Measurements from ENCODE around the gene RPL9. TPM values are rescaled to one million over a fixed set of nuclear protein-coding genes. Genes with fewer than 3 reads are reported as not detected.

The RPL9 gene
- total RNA-seq, 4 donors from 2014 or later, result 3,607 to 16,295 (median 4,795) TPM

DNA sequence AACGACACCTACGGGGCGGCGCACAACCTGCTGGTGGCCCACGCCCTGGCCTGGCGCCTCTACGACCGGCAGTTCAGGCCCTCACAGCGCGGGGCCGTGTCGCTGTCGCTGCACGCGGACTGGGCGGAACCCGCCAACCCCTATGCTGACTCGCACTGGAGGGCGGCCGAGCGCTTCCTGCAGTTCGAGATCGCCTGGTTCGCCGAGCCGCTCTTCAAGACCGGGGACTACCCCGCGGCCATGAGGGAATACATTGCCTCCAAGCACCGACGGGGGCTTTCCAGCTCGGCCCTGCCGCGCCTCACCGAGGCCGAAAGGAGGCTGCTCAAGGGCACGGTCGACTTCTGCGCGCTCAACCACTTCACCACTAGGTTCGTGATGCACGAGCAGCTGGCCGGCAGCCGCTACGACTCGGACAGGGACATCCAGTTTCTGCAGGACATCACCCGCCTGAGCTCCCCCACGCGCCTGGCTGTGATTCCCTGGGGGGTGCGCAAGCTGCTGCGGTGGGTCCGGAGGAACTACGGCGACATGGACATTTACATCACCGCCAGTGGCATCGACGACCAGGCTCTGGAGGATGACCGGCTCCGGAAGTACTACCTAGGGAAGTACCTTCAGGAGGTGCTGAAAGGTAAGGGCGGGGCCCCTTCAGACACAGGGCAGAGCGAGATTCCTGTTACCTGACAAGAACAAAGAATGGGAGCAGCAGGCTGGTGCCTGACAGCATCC lies 11.7 kb downstream of the RPL9 start:
- Histone ChIP-seq H3K27ac (no peak overlapping the region), H3K4me1 (peaks cover 0 to 6% of the 10 kb centered on the region in 2 donors), H3K4me3 (peak overlapping the region; percentile 20 to 32), H3K36me3 (no peaks in the 10 kb centered on the region), H3K27me3 (no peaks in the 10 kb centered on the region), H3K9me3 (no peaks in the 10 kb centered on the region)
- no peak for TF ChIP-seq POLR2A (IDR thresholded peaks at IDR 0.05)
- TF ChIP-seq, protein P1, sequence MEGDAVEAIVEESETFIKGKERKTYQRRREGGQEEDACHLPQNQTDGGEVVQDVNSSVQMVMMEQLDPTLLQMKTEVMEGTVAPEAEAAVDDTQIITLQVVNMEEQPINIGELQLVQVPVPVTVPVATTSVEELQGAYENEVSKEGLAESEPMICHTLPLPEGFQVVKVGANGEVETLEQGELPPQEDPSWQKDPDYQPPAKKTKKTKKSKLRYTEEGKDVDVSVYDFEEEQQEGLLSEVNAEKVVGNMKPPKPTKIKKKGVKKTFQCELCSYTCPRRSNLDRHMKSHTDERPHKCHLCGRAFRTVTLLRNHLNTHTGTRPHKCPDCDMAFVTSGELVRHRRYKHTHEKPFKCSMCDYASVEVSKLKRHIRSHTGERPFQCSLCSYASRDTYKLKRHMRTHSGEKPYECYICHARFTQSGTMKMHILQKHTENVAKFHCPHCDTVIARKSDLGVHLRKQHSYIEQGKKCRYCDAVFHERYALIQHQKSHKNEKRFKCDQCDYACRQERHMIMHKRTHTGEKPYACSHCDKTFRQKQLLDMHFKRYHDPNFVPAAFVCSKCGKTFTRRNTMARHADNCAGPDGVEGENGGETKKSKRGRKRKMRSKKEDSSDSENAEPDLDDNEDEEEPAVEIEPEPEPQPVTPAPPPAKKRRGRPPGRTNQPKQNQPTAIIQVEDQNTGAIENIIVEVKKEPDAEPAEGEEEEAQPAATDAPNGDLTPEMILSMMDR (IDR thresholded peaks at IDR 0.05), result peak in 1 of 4 experiments; percentile 5
- peak; percentile 25 to 29 for DNase-seq
- intact Hi-C loops (cut with DNase I; ENCODE audit: low total_unique reads), result no loop called here

DNA sequence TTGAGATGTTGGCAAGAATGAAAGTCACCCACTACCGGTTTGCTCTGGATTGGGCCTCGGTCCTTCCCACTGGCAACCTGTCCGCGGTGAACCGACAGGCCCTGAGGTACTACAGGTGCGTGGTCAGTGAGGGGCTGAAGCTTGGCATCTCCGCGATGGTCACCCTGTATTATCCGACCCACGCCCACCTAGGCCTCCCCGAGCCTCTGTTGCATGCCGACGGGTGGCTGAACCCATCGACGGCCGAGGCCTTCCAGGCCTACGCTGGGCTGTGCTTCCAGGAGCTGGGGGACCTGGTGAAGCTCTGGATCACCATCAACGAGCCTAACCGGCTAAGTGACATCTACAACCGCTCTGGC lies 12.3 kb downstream of the RPL9 start:
- Histone ChIP-seq H3K27me3 (no peaks in the 10 kb centered on the region), H3K36me3 (no peaks in the 10 kb centered on the region), H3K4me1 (peaks cover 0 to 6% of the 10 kb centered on the region in 2 donors), H3K9me3 (no peaks in the 10 kb centered on the region), H3K27ac (no peak overlapping the region), H3K4me3 (peak overlapping the region; percentile 20 to 32)
- no peak for DNase-seq
- TF ChIP-seq, protein P1 (IDR thresholded peaks at IDR 0.05), result no peak
- no peak for TF ChIP-seq POLR2A (IDR thresholded peaks at IDR 0.05)
- intact Hi-C loops (cut with DNase I; ENCODE audit: low total_unique reads), result no loop called here

DNA sequence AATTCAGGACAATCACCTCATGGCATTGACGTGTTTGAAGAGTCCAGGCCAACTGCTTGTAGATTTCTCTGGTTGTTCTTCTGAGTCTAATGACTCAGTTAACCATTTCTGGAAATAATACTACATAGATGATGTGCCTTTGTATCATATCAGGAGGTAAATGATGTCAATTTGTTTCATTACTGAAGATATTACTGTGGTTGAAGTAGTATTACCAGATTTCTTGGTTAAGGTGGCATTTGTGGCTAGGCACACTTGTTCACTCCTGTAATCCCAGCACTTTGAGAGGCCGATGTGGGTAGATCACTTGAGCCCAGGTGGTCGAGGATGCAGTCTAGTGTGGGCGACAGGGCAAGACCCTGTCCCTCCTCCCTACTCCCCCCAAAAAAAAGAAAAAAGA lies 15.7 kb downstream of the RPL9 start:
- H3K27ac ChIP-seq, result no peak overlapping the region
- H3K27me3 ChIP-seq, result no peaks in the 10 kb centered on the region
- TF ChIP-seq, protein P1 (IDR thresholded peaks at IDR 0.05), result no peak
- TF ChIP-seq POLR2A (IDR thresholded peaks at IDR 0.05), result no peak
- intact Hi-C loops (cut with DNase I; ENCODE audit: low total_unique reads), result no loop called here
- H3K4me3 ChIP-seq, result no peak overlapping the region
- no peaks in the 10 kb centered on the region for H3K36me3 ChIP-seq
- no peaks in the 10 kb centered on the region for H3K9me3 ChIP-seq
- peaks cover 0 to 6% of the 10 kb centered on the region in 2 donors for H3K4me1 ChIP-seq
- no peak for DNase-seq

DNA sequence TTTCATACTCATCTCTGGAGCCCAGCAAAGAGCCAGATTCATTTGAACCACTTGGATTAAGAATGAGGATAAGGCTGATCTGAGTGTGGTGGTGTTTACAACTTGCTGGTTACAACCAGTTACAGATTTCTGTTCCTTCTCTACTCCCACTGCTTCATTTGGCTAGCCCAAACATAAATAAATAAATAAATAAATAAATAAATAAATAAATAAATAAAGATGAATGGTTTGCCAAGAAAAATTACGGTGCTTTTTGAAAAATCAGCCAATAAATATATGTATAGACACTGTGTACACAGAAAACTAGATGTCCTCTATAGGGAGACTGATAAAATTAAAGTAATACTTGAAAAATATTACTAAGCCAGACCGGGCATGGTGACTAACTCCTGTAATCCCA lies 17.1 kb downstream of the RPL9 start:
- H3K4me1 ChIP-seq, result no peaks in the 10 kb centered on the region
- no peak overlapping the region for H3K27ac ChIP-seq
- intact Hi-C loops (cut with DNase I; ENCODE audit: low total_unique reads), result no loop called here
- no peak overlapping the region for H3K4me3 ChIP-seq
- no peaks in the 10 kb centered on the region for H3K9me3 ChIP-seq
- TF ChIP-seq, protein P1 (IDR thresholded peaks at IDR 0.05), result no peak
- no peak for TF ChIP-seq POLR2A (IDR thresholded peaks at IDR 0.05)
- H3K36me3 ChIP-seq, result no peaks in the 10 kb centered on the region
- DNase-seq, result no peak
- H3K27me3 ChIP-seq, result no peaks in the 10 kb centered on the region

DNA sequence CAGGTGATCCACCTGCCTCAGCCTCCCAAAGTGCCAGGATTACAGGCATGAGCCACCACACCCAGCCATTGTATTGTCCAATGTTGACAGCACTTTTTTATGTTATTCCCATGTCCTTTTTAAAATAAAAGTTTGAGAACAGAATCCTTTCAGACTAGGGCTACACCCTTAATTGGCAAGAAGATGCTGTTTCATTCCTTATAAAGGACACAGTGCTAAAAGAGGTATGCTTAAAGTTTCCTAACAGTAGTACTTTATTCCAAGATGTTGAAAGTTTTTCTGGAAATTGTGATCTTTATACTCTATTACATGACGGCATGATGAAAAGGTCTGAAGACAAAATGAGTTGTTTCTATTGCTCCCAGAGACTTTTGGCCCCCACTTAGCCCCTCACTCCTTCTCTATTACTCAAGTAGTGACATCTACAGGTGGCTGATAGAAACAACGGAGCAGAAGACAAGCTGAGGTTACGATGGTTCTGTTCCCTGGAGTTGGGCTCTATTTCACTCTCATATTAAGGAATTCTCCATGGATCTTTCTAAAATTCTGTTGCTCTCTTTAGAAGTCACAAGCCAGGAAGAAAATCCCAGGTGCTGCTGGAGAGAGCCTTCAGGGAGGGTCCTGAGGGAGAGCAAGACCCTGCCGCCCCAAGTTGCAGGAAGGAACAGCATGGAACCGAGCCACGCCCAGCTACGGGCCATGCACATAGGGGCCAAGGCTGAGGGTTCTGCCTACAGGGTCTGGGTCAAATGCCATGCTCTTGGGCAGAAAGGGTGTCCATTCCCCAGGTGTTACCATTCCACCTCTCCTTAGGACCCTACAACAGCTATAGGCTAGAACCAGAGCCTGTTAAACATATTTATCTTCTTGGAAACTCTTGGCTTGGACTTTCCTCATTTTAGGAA lies 22.8 kb downstream of the RPL9 start:
- H3K4me3 ChIP-seq, result no peak overlapping the region
- intact Hi-C loops (cut with DNase I; ENCODE audit: low total_unique reads), result no loop called here

More for the DNA sequence above, 22.8 kb downstream of the RPL9 start:
- TF ChIP-seq, protein P1 (IDR thresholded peaks at IDR 0.05), result no peak
- no peak for TF ChIP-seq POLR2A (IDR thresholded peaks at IDR 0.05)
- Histone ChIP-seq H3K27me3 (no peaks in the 10 kb centered on the region), H3K27ac (no peak overlapping the region), H3K4me1 (no peaks in the 10 kb centered on the region), H3K36me3 (no peaks in the 10 kb centered on the region), H3K9me3 (no peaks in the 10 kb centered on the region)
- no peak for DNase-seq

Measured in uterus (tissue), 4 donors.